Loucy (cell line): ENCODE measurements around the gene AQP7.

Source experiments
- CTCF ChIP-seq: fragments of 200-600 bp; sonication (generic); conservative IDR thresholded peaks from 2 replicates; pipeline ENCODE4 v1.5.1; 2014; ENCODE audit warnings: mild to moderate bottlenecking, antibody characterized with exemption, low read length
- EZH2phosphoT487 ChIP-seq: fragments of 200-600 bp; IDR thresholded peaks from 2 replicates; pipeline ENCODE4 v1.6.1; 2018; ENCODE audit warnings: antibody characterized with exemption, mild to moderate bottlenecking, moderate library complexity, borderline replicate concordance

DNA sequence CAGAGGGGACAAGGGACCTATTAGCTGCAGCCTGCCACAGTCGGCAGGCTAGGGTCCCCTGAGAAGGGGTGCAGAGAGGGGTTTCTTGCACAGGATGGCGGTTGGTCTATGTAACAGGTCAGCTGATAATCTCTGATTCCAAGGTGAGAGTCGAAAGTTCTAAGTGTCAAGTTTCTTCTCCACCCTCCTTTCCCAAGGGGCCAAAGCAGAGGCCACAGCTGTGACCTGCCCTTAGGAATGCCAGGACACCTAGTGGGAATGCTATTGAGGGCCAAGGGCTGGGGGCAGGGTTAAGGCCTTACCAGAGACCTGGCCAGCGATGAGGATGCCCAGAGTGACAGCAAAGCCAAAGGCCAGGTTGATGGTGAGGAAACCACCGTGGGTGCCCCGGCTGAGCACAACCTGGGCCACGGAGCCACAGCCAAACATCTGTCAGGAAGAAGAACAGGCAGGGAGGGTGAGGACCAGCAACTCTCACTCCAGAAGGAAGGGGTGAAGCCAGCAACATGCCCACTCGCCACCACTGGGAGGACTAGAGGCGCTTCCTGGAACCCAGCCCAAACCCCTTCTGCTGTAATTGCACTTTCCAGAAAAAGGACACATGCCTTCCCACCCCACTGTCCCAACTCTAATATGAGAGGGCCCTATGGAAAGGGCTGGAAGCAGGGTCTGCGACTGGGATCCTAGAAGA, 41.2 kb upstream of the AQP7 start:
- TF ChIP-seq CTCF (no peak), EZH2phosphoT487 (no peak)
